Measurements from ENCODE around the gene SSBP4.

SSBP4 gene

DNA sequence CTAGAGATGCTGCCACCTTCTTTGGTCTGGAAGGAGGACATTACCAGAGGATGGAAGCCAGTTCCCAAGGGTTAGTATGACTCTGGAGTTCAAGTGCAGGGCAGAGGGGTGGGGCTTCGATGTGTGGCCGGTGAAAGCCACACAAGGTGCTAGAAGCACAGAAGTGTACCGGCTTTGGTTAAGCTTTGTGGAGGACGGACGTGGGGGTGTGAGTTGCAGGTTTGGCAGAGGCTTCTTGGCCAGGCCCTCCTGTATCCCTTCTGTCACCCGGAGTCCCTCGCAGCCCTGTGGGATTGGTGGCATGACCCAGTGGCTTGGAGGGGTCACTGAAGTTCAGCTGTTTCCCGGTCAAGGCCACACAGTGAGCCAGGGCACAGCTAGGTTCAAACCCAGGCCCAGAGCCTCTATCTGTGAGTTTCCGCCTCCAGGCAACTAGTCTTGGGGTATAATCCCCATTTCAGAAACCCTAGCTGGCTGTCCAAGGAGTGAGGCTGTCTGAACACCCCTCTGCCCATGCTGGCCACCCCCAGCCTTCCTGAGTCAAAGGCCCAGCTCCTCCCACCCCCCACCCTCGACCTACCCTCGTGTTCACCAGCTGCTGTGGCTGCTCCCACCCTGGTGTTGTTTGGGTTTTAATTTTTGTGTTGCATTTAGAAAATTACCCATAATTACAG, 4.6 kb upstream of the SSBP4 start:
- Histone ChIP-seq H3K27ac (ENCODE audit: low read length) (peak overlapping the region; percentile 84), H3K36me3 (ENCODE audit: control insufficient read depth in 2 of 2, insufficient read depth in 2 of 2, low read length in 2 of 2) (no peaks in the 10 kb centered on the region), H3K9me3 (ENCODE audit: control insufficient read depth in 2 of 2, low read length in 2 of 2) (no peaks in the 10 kb centered on the region), H3K9ac (ENCODE audit: low read length in 2 of 2) (peak overlapping the region in 1 of 2 donors; percentile 20), H3K4me3 (ENCODE audit: low read length in 2 of 2) (peak overlapping the region in 1 of 2 donors; percentile 60), H3K4me1 (ENCODE audit: control insufficient read depth, insufficient read depth, low read length) (peaks cover 45% of the 10 kb centered on the region), H3K27me3 (ENCODE audit: control insufficient read depth in 1 of 2, insufficient read depth in 2 of 2, low read length in 2 of 2) (peaks cover 16 to 33% of the 10 kb centered on the region in 2 donors)

DNA sequence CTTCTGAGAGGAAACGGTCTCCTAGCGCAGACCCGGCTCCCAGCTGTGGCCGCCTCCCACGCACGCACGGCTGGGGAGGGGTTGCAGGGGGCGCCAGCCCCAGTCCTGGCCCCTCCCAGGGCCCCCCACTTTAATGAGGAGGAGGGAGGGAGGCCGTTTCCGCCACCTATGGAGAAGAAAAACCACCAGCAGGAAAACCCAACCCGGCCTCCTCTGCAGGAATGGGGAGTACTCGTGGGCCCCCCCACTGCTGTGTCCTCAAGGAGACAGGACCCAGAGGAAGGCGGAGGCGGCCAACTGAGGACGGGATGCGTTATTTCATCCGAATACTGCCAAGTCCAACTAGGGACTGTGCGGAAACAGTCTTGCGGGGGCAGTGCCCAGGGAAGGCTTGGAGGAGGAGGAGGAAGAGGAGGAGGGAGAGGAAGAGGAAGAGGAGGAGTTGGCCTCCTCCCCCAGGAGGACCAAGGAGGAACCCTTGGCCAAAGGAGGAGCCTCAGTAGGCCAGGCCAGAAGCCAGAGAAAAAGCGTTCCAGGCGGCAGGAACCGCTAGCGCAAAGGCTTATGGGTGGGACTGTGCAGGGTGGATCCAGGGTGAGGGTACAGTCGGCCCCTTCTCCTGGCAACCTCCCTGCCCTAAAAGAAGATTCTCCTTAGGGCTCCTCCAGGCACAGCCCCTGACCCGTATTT, 3.9 kb upstream of the SSBP4 start:
- Histone ChIP-seq H3K27me3 (ENCODE audit: control insufficient read depth in 1 of 2, insufficient read depth in 2 of 2, low read length in 2 of 2) (peaks cover 16 to 33% of the 10 kb centered on the region in 2 donors), H3K9ac (ENCODE audit: low read length in 2 of 2) (peak overlapping the region; percentile 20 to 21), H3K27ac (ENCODE audit: low read length) (peak overlapping the region; percentile 84), H3K36me3 (ENCODE audit: control insufficient read depth in 2 of 2, insufficient read depth in 2 of 2, low read length in 2 of 2) (no peaks in the 10 kb centered on the region), H3K4me1 (ENCODE audit: control insufficient read depth, insufficient read depth, low read length) (peaks cover 52% of the 10 kb centered on the region), H3K4me3 (ENCODE audit: low read length in 2 of 2) (peak overlapping the region in 1 of 2 donors; percentile 60), H3K9me3 (ENCODE audit: control insufficient read depth in 2 of 2, low read length in 2 of 2) (no peaks in the 10 kb centered on the region)

DNA sequence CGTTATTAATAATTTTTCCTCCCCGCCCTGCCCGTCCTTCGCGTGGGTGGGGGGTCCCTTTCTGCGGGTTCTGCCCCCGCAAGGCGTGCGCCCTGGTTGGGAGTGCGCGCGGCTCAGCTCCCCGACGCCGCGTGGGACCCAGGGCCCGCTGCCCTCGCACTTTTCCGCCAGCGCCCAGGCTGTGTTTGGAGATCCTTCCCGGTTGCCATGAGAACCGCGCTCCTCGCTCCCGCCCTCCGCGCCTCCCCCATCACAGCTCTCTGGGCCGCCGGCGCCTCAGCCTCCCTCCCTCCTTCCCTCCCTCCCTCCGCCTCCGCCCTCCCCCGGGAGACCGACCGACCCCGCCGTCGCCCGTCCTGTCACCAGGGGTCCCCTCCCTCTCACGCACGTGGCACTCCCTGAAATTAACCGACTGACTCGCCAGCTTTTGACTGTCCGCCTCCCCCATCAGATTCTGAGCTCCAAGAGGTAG, 2.4 kb upstream of the SSBP4 start:
- Histone ChIP-seq H3K4me3 (ENCODE audit: low read length in 2 of 2) (peak overlapping the region; percentile 55 to 64), H3K27ac (ENCODE audit: low read length) (peak overlapping the region; percentile 84), H3K36me3 (ENCODE audit: control insufficient read depth in 2 of 2, insufficient read depth in 2 of 2, low read length in 2 of 2) (no peaks in the 10 kb centered on the region), H3K9ac (ENCODE audit: low read length in 2 of 2) (peak overlapping the region; percentile 60), H3K9me3 (ENCODE audit: control insufficient read depth in 2 of 2, low read length in 2 of 2) (no peaks in the 10 kb centered on the region), H3K27me3 (ENCODE audit: control insufficient read depth in 1 of 2, insufficient read depth in 2 of 2, low read length in 2 of 2) (peaks cover 16 to 33% of the 10 kb centered on the region in 2 donors), H3K4me1 (ENCODE audit: control insufficient read depth, insufficient read depth, low read length) (peaks cover 63% of the 10 kb centered on the region)

DNA sequence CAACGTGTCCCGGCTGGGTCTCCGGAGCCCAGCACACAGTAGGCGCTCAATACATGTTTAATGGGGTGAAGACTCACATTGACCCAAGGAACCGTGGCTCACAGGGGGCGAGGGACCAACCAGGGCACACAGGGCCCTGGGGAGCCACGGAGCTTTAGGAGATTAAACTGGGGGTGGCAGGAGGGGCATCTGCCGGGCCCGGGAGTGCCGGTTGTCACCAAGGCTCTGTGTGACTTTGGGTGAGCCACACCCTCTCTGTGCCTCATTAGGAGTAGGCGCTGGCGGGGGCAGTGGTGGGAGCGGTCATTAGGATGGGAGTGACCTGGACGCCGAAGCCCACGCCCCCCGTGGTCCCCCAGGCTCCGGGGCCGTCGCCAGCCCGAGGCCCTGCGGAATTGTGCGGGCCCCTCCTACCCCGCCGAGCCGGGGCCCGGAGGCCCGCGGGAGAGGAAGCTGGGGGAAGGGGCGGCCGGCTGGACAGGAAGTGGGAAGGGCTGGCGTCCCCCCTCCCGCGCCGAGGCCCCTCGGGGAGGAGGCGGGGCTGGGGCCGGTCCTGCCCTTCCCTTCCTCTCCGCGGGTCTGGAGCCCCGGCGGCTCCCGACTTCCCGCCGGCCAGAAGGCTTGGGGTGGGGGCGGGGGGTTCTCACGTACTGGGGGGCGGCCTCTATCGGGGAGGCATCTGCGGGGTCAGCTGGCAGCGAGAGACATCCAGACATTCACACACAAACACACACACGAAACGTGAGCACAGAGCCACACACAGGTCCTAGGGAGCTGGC, 1.8 kb upstream of the SSBP4 start:
- Histone ChIP-seq H3K4me1 (ENCODE audit: control insufficient read depth, insufficient read depth, low read length) (peaks cover 63% of the 10 kb centered on the region), H3K9ac (ENCODE audit: low read length in 2 of 2) (peak overlapping the region; percentile 31 to 60), H3K27me3 (ENCODE audit: control insufficient read depth in 1 of 2, insufficient read depth in 2 of 2, low read length in 2 of 2) (peaks cover 16 to 33% of the 10 kb centered on the region in 2 donors), H3K4me3 (ENCODE audit: low read length in 2 of 2) (peak overlapping the region; percentile 55 to 76), H3K36me3 (ENCODE audit: control insufficient read depth in 2 of 2, insufficient read depth in 2 of 2, low read length in 2 of 2) (no peaks in the 10 kb centered on the region), H3K9me3 (ENCODE audit: control insufficient read depth in 2 of 2, low read length in 2 of 2) (no peaks in the 10 kb centered on the region), H3K27ac (ENCODE audit: low read length) (peak overlapping the region; percentile 84)

DNA sequence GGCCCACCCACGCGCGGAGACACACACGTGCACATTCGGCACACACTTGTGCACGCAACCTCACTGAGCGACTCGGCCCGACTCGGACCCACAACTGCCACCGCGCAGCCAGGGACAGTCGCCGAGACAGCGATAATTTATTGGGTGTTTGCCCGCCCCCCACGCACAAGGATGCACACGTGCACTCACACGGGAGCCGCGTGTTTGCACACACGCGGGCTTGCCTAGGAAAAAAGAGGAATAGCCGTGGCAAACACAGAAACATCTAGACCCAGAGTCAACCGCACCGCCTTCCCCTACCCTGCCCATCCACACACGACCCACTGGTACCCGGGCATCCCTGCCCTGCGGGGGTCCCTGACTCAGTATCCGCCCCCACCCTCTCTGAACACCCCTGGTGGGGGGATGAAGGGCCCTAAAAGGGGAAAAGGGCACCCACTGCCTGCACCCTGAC, 1.1 kb upstream of the SSBP4 start:
- H3K27ac ChIP-seq (ENCODE audit: low read length) = peak overlapping the region; percentile 84
- H3K9ac ChIP-seq (ENCODE audit: low read length in 2 of 2) = no peak overlapping the region
- peak overlapping the region in 1 of 2 donors; percentile 76 for H3K4me3 ChIP-seq (ENCODE audit: low read length in 2 of 2)
- H3K27me3 ChIP-seq (ENCODE audit: control insufficient read depth in 1 of 2, insufficient read depth in 2 of 2, low read length in 2 of 2) = peaks cover 14 to 33% of the 10 kb centered on the region in 2 donors
- no peaks in the 10 kb centered on the region for H3K9me3 ChIP-seq (ENCODE audit: control insufficient read depth in 2 of 2, low read length in 2 of 2)
- peaks cover 63% of the 10 kb centered on the region for H3K4me1 ChIP-seq (ENCODE audit: control insufficient read depth, insufficient read depth, low read length)
- no peaks in the 10 kb centered on the region for H3K36me3 ChIP-seq (ENCODE audit: control insufficient read depth in 2 of 2, insufficient read depth in 2 of 2, low read length in 2 of 2)

DNA sequence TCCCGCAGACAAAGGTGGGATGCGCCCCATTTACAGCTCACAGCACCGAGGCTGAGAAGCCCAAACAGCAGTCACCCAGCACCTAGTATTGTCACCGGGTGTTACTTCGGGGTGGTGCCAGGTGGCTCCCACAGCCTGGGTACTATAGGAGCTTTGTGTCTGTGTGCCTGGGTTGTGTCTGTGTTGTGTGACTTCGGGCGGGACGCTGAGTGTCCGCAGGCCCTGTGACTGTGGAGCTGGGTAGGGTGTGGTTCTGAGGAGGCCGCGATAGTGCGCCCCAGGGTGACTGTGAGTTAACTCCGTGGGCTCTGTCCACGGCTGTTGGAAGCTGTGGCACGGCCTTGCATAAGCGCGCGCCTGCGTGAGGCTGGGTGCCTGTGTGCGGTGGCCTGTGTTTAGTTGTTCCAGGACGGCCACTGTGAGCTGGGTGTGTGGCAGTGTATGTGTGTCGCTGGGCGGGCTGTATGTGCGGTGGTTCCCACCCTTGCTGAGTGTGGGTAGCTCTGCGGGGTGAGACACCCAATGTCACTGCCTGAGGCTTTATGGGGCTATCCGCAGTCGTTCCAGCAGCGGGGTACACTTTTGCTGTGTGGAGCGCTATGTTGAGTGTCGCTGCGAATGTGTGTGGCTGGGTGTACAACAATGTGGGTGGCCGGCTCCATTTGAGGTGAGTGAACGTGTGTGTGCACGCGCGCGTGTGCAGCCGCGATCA, 559 bp upstream of the SSBP4 start:
- Histone ChIP-seq H3K36me3 (ENCODE audit: control insufficient read depth in 2 of 2, insufficient read depth in 2 of 2, low read length in 2 of 2) (no peaks in the 10 kb centered on the region), H3K27me3 (ENCODE audit: control insufficient read depth in 1 of 2, insufficient read depth in 2 of 2, low read length in 2 of 2) (peaks cover 14 to 33% of the 10 kb centered on the region in 2 donors), H3K4me3 (ENCODE audit: low read length in 2 of 2) (peak overlapping the region; percentile 62 to 76), H3K27ac (ENCODE audit: low read length) (peak overlapping the region; percentile 84), H3K4me1 (ENCODE audit: control insufficient read depth, insufficient read depth, low read length) (peaks cover 68% of the 10 kb centered on the region), H3K9ac (ENCODE audit: low read length in 2 of 2) (peak overlapping the region in 1 of 2 donors; percentile 6), H3K9me3 (ENCODE audit: control insufficient read depth in 2 of 2, low read length in 2 of 2) (no peaks in the 10 kb centered on the region)

DNA sequence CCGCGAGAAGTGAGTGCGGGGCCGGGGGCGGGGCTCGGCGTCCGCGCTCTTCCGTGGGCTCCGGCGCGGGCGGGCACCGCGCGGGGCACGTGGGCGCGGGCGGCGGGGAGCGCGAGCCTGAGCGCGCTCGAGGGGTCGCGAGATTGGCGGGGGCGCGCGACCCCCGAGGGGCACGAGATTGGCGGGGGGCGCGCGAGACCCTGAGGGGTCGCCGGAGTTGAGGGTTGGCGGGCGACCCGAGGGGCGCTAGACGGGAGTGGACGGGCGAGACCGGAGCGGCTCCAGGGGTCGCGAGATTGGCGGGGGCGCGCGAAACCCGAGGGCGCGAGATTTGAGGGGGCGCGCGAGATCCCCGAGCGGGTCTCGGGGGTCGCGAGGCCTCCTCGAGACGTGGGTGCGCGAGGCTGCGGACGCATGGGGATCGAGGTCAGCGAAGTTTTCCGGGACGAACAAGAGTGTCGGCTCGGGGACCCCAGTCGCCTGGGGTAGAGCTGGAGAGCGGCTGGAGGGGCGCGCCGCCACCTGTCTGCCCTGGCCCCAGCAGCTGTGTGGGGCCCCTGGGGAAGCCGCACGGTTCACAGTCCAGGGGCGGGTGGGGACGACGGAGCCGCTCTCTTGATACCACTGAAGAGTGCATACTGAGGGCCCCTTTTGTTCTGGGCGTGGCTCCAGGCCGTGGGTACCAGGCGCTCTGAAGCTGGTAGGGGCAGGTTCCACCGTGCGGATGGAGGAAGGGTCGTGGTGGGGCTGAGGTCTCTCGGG, 682 bp downstream of the SSBP4 start:
- Histone ChIP-seq H3K9me3 (ENCODE audit: control insufficient read depth in 2 of 2, low read length in 2 of 2) (no peaks in the 10 kb centered on the region), H3K9ac (ENCODE audit: low read length in 2 of 2) (peak overlapping the region in 1 of 2 donors; percentile 63), H3K27me3 (ENCODE audit: control insufficient read depth in 1 of 2, insufficient read depth in 2 of 2, low read length in 2 of 2) (peaks cover 14 to 28% of the 10 kb centered on the region in 2 donors), H3K27ac (ENCODE audit: low read length) (peak overlapping the region; percentile 18), H3K4me3 (ENCODE audit: low read length in 2 of 2) (peak overlapping the region; percentile 60 to 76), H3K36me3 (ENCODE audit: control insufficient read depth in 2 of 2, insufficient read depth in 2 of 2, low read length in 2 of 2) (no peaks in the 10 kb centered on the region), H3K4me1 (ENCODE audit: control insufficient read depth, insufficient read depth, low read length) (peaks cover 63% of the 10 kb centered on the region)

DNA sequence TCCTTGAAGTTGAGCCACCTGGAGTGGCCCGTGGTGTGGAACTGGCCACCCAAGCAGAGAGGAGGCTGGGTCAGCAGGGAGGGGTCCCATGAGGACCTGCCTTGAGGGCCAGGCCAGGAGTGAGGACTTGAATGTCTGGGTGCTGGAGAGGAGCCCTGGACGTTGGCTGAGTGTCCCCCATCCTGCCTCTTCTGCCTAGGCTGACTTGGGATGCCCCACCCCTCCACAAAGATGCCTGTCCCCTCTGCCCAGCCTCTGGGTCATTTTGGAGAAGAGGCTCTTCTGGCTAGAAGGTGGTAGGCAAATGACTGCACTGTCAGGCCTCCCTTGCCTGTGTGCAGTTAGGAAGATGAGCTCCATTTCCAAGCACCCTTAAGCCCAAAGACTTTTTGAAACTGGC, 1.7 kb downstream of the SSBP4 start:
- peaks cover 14 to 24% of the 10 kb centered on the region in 2 donors for H3K27me3 ChIP-seq (ENCODE audit: control insufficient read depth in 1 of 2, insufficient read depth in 2 of 2, low read length in 2 of 2)
- no peaks in the 10 kb centered on the region for H3K36me3 ChIP-seq (ENCODE audit: control insufficient read depth in 2 of 2, insufficient read depth in 2 of 2, low read length in 2 of 2)
- H3K4me1 ChIP-seq (ENCODE audit: control insufficient read depth, insufficient read depth, low read length) = peaks cover 63% of the 10 kb centered on the region
- no peak overlapping the region for H3K27ac ChIP-seq (ENCODE audit: low read length)
- H3K9me3 ChIP-seq (ENCODE audit: control insufficient read depth in 2 of 2, low read length in 2 of 2) = no peaks in the 10 kb centered on the region
- H3K4me3 ChIP-seq (ENCODE audit: low read length in 2 of 2) = peak overlapping the region in 1 of 2 donors; percentile 76
- peak overlapping the region; percentile 5 to 9 for H3K9ac ChIP-seq (ENCODE audit: low read length in 2 of 2)

DNA sequence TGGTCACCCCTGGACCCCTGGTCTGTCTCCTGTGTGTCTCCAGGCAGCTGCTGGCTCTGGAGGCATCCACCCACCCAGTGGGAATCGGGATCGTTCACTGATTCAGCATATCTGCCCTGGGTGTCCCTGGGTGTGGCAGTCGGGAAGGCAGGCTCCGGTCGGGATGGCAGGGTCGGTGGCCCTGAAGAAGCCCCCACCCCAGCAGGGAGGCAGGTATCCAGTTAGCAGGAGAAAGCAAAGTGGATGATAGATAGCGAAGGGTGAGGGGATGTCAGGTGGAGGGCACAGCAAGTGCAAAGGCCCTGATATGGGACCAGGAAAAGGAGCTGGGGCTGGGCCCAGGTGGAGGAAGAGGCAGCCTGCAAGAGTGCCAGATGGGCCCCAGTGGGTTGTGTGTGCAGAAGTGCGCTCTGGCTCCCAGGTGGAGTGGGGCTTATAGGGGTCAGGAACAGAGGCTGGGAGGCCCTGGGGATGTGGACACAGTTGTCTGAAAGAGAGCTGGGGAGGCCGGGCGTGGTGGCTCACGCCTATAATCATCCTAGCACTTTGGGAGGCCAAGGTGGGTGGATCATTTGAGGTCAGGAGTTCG, 2.3 kb downstream of the SSBP4 start:
- Histone ChIP-seq H3K27ac (ENCODE audit: low read length) (no peak overlapping the region), H3K4me1 (ENCODE audit: control insufficient read depth, insufficient read depth, low read length) (peaks cover 63% of the 10 kb centered on the region), H3K4me3 (ENCODE audit: low read length in 2 of 2) (no peak overlapping the region)

More for the DNA sequence above, 2.3 kb downstream of the SSBP4 start:
- Histone ChIP-seq H3K9me3 (ENCODE audit: control insufficient read depth in 2 of 2, low read length in 2 of 2) (no peaks in the 10 kb centered on the region), H3K9ac (ENCODE audit: low read length in 2 of 2) (peak overlapping the region in 1 of 2 donors; percentile 9), H3K36me3 (ENCODE audit: control insufficient read depth in 2 of 2, insufficient read depth in 2 of 2, low read length in 2 of 2) (no peaks in the 10 kb centered on the region), H3K27me3 (ENCODE audit: control insufficient read depth in 1 of 2, insufficient read depth in 2 of 2, low read length in 2 of 2) (peaks cover 12 to 22% of the 10 kb centered on the region in 2 donors)

Data from stomach smooth muscle (tissue), 2 donors.